ENCODE results near the gene MMP24.
A peak's percentile ranks its signal among the peaks of the same experiment; 100 is the strongest.

MMP24 gene

GRCh38 chr20:35225319-35226125 lies 968 bp upstream of the MMP24 start:
- no peak for TF ChIP-seq CTCF (conservative IDR thresholded peaks at IDR 0.05; ENCODE audit: low read depth, low read length)
- H3K4me3 ChIP-seq (ENCODE audit: low read length): no peak overlapping the region
- no peak for DNase-seq (ENCODE audit: low read depth)

- no peak for DNase-seq (ENCODE audit: low read depth)
- TF ChIP-seq CTCF (conservative IDR thresholded peaks at IDR 0.05; ENCODE audit: low read depth, low read length): no peak
- peak overlapping the region; percentile 11 for H3K4me3 ChIP-seq (ENCODE audit: low read length)
These were observed 593 bp downstream of the MMP24 start for GRCh38 chr20:35226884-35227681.

DNA sequence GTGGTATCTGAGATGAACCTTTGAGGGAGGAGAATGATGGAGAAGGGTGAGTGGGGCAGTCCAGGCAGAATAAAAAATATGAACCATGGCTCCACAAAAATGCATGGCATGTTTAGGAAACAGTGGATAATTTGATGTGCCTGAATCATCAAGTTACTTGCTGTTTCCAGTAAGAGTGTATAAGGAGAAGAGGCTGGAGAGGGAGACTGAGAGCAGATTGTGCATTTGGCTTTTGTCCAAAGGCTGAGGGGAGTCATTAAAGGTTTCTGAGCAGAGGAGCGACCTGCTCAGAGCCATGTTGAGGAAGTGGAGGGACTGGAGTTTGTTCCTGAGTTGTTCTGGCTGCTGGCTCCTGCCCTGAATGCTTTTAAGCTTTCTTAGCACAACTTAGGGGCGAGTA lies 6.1 kb downstream of the MMP24 start:
- peak; percentile 35 for DNase-seq (ENCODE audit: low read depth)
- H3K4me3 ChIP-seq (ENCODE audit: low read length): no peak overlapping the region
- no peak for TF ChIP-seq CTCF (conservative IDR thresholded peaks at IDR 0.05; ENCODE audit: low read depth, low read length)

- no peak overlapping the region for H3K4me3 ChIP-seq (ENCODE audit: low read length)
- TF ChIP-seq CTCF (conservative IDR thresholded peaks at IDR 0.05; ENCODE audit: low read depth, low read length): no peak
- DNase-seq (ENCODE audit: low read depth): no peak
These were observed 9.4 kb downstream of the MMP24 start for GRCh38 chr20:35235881-35236280.

DNA sequence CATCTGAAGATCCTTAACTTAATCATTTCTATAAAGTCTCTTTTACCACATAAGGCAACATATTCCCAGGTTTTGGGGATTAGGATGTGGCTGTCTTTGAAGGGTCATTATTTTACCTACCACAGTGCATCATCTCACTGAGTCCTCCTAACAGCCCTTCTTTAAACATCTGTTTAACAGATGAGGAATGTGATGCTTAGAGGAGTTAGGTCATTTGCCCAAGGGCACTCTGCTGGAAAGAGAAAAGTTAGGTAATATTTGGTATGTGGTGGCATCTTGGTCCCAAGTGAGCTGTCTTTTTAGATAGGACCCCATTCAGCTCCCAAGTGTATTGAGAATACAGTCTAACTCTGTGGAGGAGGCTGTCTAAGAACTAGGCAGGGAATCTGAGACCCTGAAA lies 11.0 kb downstream of the MMP24 start:
- DNase-seq (ENCODE audit: low read depth): no peak
- no peak for TF ChIP-seq CTCF (conservative IDR thresholded peaks at IDR 0.05; ENCODE audit: low read depth, low read length)
- H3K4me3 ChIP-seq (ENCODE audit: low read length): no peak overlapping the region

DNA sequence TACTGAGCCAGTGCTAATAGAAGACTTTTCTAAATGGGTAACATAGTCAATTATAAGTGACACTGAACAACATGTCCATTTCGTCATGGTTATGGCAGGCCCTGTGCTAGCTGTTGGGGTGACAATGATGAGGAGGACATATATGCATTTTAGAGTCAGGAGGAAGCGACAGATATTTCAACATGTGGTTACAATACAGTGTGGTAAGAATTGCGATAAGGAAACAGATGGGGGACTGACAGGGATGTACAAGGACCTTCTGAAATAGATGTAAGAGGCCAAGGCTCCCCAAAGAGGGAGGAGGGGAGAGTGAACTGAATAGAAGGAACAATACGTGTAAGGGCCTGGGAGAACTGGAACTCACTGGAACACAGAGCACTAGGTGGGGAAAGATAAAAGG lies 11.7 kb downstream of the MMP24 start:
- no peak for TF ChIP-seq CTCF (conservative IDR thresholded peaks at IDR 0.05; ENCODE audit: low read depth, low read length)
- no peak for DNase-seq (ENCODE audit: low read depth)
- no peak overlapping the region for H3K4me3 ChIP-seq (ENCODE audit: low read length)

All from retinal pigment epithelial cell (primary cell).